Cardiac fibroblast (primary cell): ENCODE measurements around the gene RTCA.

Source experiments
- DNase-seq, 2 donors: peaks; one replicate each; pipeline versions ENCODE4 v3.0.0 to v3.0.0-alpha.2; 2010; ENCODE audit warnings: low read depth in 2 of 2
- H3K4me3 ChIP-seq, 2 donors: replicated peaks in 1 of 2; 1 replicate in 1 of 2; 2 replicates in 1 of 2; pipeline ENCODE4 v1.5.1; 2011; ENCODE audit warnings: low read depth in 2 of 2, low read length in 2 of 2, mild to moderate bottlenecking in 2 of 2, moderate library complexity in 1 of 2
- CTCF ChIP-seq: IDR thresholded peaks from one replicate; pipeline ENCODE4 v1.5.1; 2011; ENCODE audit warnings: low read depth, mild to moderate bottlenecking, low read length, inconsistent platforms

RTCA gene

DNA sequence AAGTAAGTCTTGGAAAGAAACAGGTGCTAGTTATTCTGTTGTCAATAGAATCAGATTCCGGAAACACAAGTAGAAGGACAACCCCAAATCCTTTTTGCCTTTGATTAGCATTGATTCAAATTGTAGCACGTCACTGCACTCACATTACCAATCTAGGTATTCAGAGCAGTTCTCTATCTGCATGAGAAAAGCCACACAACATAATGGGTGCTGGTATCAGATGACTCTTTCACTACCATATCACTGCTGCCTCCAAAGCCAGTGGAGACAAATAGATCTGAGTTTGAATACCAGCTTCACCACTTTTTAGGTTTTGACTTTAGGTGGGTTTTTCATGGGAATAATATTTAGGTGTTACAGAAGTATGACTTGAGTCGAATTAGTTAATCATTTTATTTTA, 38.9 kb downstream of the RTCA start:
- H3K4me3 ChIP-seq: no peak overlapping the region
- no peak for DNase-seq
- TF ChIP-seq CTCF: no peak

DNA sequence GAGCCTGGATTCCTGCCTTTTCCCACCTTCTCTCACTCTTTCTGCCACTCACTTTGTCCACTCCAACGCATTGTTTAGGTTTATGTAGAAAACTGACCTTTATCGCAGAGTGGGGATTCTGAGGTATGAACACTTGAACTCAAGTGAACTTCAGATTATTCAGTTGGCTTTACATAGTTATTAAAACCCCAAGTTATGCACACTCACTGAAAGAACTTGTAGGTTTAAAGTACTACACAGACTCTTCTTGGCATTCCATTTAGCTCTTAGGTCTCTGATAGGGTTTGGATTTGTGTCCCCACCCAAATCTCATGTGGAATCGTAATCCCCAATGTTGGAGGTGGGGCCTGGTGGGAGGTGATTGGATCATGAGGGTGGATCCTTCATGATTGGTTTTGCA, 39.9 kb downstream of the RTCA start:
- no peak overlapping the region for H3K4me3 ChIP-seq
- DNase-seq: no peak
- no peak for TF ChIP-seq CTCF

- no peak for TF ChIP-seq CTCF
- H3K4me3 ChIP-seq: no peak overlapping the region
- DNase-seq: peak in 1 of 2 donors; percentile 8
These were observed 40.8 kb downstream of the RTCA start for GRCh38 chr1:100306735-100307313.

- DNase-seq: peak; percentile 34 to 84
- TF ChIP-seq CTCF: no peak
- no peak overlapping the region for H3K4me3 ChIP-seq
These were observed 42.8 kb downstream of the RTCA start for GRCh38 chr1:100308777-100309176.

- no peak for DNase-seq
- no peak for TF ChIP-seq CTCF
- no peak overlapping the region for H3K4me3 ChIP-seq
These were observed 43.8 kb downstream of the RTCA start for GRCh38 chr1:100309863-100310262.

DNA sequence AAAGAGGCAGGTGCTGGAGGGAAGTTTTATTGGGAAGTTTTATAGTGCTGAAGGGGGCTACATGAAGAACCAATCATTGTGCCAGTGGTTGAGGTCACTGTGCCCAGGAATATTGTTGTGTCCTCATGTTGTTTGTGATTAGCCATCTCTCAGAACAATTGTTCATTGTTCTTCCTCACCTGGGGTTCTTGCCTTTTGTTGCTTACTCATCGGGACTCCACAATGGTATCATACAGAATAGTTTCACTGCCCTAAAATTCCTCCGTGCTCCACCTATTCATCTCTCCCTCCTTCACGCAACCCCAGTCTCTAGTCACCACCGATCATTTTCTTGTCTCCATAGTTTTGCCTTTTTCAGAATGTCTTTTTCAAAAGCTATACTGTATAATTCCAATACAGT, 47.4 kb downstream of the RTCA start:
- peak in 1 of 2 donors; percentile 46 for DNase-seq
- no peak for TF ChIP-seq CTCF
- H3K4me3 ChIP-seq: no peak overlapping the region

DNA sequence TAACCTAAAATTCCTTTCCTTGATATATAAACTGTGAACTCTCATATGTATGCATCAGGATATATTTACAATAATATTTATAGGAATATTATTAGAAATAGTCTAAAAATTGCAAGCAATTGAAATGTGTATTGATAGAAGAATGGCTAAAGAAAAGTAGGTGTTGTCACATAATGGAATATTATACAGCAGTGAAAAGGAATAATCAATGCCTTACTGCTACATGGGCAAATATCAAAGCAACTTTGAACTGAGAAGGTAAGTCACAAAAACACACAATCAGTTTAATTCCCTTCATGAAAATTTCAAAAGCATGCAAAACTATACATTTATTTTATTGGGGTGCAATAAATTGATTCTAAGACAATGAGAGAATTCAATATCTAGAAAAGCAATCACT, 50.6 kb downstream of the RTCA start:
- no peak for DNase-seq
- TF ChIP-seq CTCF: no peak
- no peak overlapping the region for H3K4me3 ChIP-seq
